Measurements from ENCODE around the gene LIPC.

DNA sequence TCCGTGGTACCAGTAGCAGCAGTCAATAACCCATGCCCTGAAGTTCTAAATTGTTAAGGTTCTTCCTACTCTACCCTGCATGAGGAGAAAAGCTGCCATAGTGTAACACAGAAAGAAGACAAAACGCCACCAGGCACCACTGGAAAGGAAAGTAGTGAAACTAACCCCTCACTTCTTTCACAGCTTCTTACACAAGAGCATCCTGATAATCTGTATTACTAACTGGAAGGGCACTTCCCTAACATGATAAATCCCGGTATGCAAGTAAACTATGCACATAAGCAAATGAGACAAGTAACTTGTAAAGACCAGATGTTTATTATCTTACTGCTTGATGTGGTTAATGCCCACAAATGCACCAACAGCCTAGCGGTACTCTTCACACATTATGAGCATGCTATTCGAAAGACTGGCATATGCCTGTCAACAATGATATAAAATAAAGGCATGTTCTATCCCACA, 176.4 kb downstream of the LIPC start:
- no peak for TF ChIP-seq MAX (IDR thresholded peaks at IDR 0.05)
- no peak for TF ChIP-seq REST (IDR thresholded peaks at IDR 0.05; ENCODE audit: low read depth)
- TF ChIP-seq FOXM1 (IDR thresholded peaks at IDR 0.05; ENCODE audit: borderline replicate concordance, low read depth): no peak
- TF ChIP-seq TAF1 (IDR thresholded peaks at IDR 0.05; ENCODE audit: low read depth): no peak
- no peak for TF ChIP-seq CREB1 (IDR thresholded peaks at IDR 0.05; ENCODE audit: low read depth)
- no peak for TF ChIP-seq TEAD4 (IDR thresholded peaks at IDR 0.05)
- no peak for TF ChIP-seq TCF12 (IDR thresholded peaks at IDR 0.05; ENCODE audit: low read depth)
- no peak for TF ChIP-seq EGR1 (IDR thresholded peaks at IDR 0.05)
- no peak for TF ChIP-seq NFIC (IDR thresholded peaks at IDR 0.05)
- no peak for TF ChIP-seq EP300 (IDR thresholded peaks at IDR 0.05; ENCODE audit: borderline replicate concordance)
